ENCODE measurements around the gene CHPF. TPM values are rescaled to one million over a fixed set of nuclear protein-coding genes. Genes with fewer than 3 reads are reported as not detected.

CHPF gene
- total RNA-seq, 2 experiments from 2014 or later = 6.5 to 7.1 TPM

- POLR2A ChIA-PET = no interaction called here
These were observed 26.7 kb downstream of the CHPF start for GRCh38 chr2:219516888-219517287.

DNA sequence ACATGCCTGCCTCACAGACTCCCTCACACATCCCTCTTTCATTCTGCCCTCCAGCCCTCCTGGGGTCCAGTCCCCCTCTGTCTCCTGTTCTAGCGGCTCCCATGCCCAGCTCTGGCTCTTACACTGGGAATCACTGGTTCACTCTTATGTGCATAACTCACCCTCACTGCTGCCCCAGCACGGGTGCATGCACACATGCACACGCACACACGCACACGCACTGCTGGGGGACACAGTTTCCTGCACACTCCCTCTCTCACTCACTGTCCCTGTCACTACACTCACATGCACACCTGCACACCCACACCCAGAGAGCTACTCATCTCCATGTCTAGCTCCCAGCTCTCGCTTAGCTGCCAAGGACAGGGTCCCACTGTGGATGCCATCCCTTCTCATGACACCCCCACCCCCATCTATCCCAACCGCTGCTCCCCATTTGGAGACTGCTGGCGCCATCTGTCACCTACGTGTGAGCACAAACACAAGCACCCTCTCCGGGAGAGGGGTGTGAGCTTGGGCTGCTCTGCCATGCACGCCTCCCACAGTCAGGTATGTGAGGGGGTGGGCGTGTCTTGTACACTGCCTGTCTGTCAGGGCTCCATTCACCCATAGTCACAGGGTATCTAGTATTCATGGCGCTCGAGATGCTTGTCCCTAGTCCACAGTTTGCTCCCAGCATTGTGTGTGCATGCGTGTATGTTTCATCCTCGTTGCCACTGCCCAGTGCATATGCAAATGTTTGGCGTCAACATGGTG, 27.6 kb downstream of the CHPF start:
- H3K27ac ChIP-seq (ENCODE audit: low read depth in 1 of 2, low read length in 2 of 2) = no peak overlapping the region
- Mint-ChIP-seq H3K4me1 (ENCODE audit: low read depth) (peaks cover 14% of the 10 kb centered on the region), H3K27ac (no peak overlapping the region), H3K36me3 (ENCODE audit: low read depth) (no peaks in the 10 kb centered on the region), H3K4me3 (no peak overlapping the region), H3K9me3 (no peaks in the 10 kb centered on the region), H3K27me3 (peaks cover 81% of the 10 kb centered on the region)
- H3K27me3 ChIP-seq (ENCODE audit: control insufficient read depth in 1 of 2, insufficient read depth in 2 of 2, low read length in 2 of 2) = peaks cover 55 to 97% of the 10 kb centered on the region in 2 experiments
- POLR2A ChIA-PET = no interaction called here
- DNase-seq (no peak), ATAC-seq (ENCODE audit: poor library complexity) (no peak)
- CTCF ChIA-PET = no interaction called here
- no peaks in the 10 kb centered on the region for H3K36me3 ChIP-seq (ENCODE audit: insufficient read depth, low read length)
- peaks cover 0 to 19% of the 10 kb centered on the region in 2 experiments for H3K9me3 ChIP-seq (ENCODE audit: control insufficient read depth in 1 of 2, insufficient read depth in 1 of 2, low read length in 2 of 2)
- TF ChIP-seq, protein P1, sequence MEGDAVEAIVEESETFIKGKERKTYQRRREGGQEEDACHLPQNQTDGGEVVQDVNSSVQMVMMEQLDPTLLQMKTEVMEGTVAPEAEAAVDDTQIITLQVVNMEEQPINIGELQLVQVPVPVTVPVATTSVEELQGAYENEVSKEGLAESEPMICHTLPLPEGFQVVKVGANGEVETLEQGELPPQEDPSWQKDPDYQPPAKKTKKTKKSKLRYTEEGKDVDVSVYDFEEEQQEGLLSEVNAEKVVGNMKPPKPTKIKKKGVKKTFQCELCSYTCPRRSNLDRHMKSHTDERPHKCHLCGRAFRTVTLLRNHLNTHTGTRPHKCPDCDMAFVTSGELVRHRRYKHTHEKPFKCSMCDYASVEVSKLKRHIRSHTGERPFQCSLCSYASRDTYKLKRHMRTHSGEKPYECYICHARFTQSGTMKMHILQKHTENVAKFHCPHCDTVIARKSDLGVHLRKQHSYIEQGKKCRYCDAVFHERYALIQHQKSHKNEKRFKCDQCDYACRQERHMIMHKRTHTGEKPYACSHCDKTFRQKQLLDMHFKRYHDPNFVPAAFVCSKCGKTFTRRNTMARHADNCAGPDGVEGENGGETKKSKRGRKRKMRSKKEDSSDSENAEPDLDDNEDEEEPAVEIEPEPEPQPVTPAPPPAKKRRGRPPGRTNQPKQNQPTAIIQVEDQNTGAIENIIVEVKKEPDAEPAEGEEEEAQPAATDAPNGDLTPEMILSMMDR (IDR thresholded peaks at IDR 0.05) = no peak
- H3K4me1 ChIP-seq (ENCODE audit: insufficient read depth, low read length) = peaks cover 13% of the 10 kb centered on the region
- no peak overlapping the region for H3K4me3 ChIP-seq (ENCODE audit: low read length)
- intact Hi-C loops (cut with DNase I, micrococcal nuclease) = no loop called here

More at GRCh38 chr2:219516888-219517287, 26.7 kb downstream of the CHPF start:
- no peak overlapping the region for H3K4me3 ChIP-seq (ENCODE audit: low read length)
- TF ChIP-seq, protein P1 (IDR thresholded peaks at IDR 0.05) = no peak
- H3K9me3 ChIP-seq (ENCODE audit: control insufficient read depth in 1 of 2, insufficient read depth in 1 of 2, low read length in 2 of 2) = peaks cover 0 to 17% of the 10 kb centered on the region in 2 experiments
- Mint-ChIP-seq H3K27me3 (peaks cover 82% of the 10 kb centered on the region), H3K27ac (no peak overlapping the region), H3K36me3 (ENCODE audit: low read depth) (no peaks in the 10 kb centered on the region), H3K4me1 (ENCODE audit: low read depth) (peaks cover 22% of the 10 kb centered on the region), H3K9me3 (no peaks in the 10 kb centered on the region), H3K4me3 (no peak overlapping the region)
- no peaks in the 10 kb centered on the region for H3K36me3 ChIP-seq (ENCODE audit: insufficient read depth, low read length)
- H3K27ac ChIP-seq (ENCODE audit: low read depth in 1 of 2, low read length in 2 of 2) = no peak overlapping the region
- ATAC-seq (ENCODE audit: poor library complexity) (no peak), DNase-seq (no peak)
- intact Hi-C loops (cut with DNase I, micrococcal nuclease) = no loop called here
- H3K27me3 ChIP-seq (ENCODE audit: control insufficient read depth in 1 of 2, insufficient read depth in 2 of 2, low read length in 2 of 2) = peaks cover 56 to 98% of the 10 kb centered on the region in 2 experiments
- CTCF ChIA-PET = no interaction called here
- peaks cover 19% of the 10 kb centered on the region for H3K4me1 ChIP-seq (ENCODE audit: insufficient read depth, low read length)

DNA sequence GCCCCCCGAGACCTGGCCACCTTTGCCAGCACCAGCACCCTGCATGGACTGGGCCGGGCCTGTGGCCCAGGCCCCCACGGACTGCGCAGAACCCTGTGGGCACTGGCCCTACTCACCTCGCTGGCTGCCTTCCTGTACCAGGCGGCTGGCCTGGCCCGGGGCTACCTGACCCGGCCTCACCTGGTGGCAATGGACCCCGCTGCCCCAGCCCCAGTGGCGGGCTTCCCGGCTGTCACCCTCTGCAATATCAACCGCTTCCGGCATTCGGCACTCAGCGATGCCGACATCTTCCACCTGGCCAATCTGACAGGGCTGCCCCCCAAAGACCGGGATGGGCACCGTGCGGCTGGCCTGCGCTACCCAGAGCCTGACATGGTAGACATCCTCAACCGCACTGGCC, 28.8 kb downstream of the CHPF start:
- CTCF ChIA-PET = interaction anchor here (1.6 kb wide), 1 partner anchor 15 kb away, joined by 5 read pairs; no protein-coding TSS in a partner anchor
- H3K27ac Mint-ChIP-seq = no peak overlapping the region
- no peak for ATAC-seq (ENCODE audit: poor library complexity)
- H3K4me3 Mint-ChIP-seq = no peak overlapping the region
- H3K4me3 ChIP-seq (ENCODE audit: low read length) = no peak overlapping the region
- peaks cover 0 to 29% of the 10 kb centered on the region in 2 experiments for H3K9me3 ChIP-seq (ENCODE audit: control insufficient read depth in 1 of 2, insufficient read depth in 1 of 2, low read length in 2 of 2)
- DNase-seq = no peak
- peaks cover under 1% of the 10 kb centered on the region for H3K36me3 Mint-ChIP-seq (ENCODE audit: low read depth)
- peaks cover 22% of the 10 kb centered on the region for H3K4me1 ChIP-seq (ENCODE audit: insufficient read depth, low read length)
- H3K27me3 Mint-ChIP-seq = peaks cover 82% of the 10 kb centered on the region
- H3K27ac ChIP-seq (ENCODE audit: low read depth in 1 of 2, low read length in 2 of 2) = no peak overlapping the region
- POLR2A ChIA-PET = no interaction called here
- H3K4me1 Mint-ChIP-seq (ENCODE audit: low read depth) = peaks cover 20% of the 10 kb centered on the region
- TF ChIP-seq, protein P1 (IDR thresholded peaks at IDR 0.05) = no peak
- intact Hi-C loops (cut with DNase I, micrococcal nuclease) = no loop called here
- no peaks in the 10 kb centered on the region for H3K36me3 ChIP-seq (ENCODE audit: insufficient read depth, low read length)
- H3K9me3 Mint-ChIP-seq = no peaks in the 10 kb centered on the region
- peaks cover 60 to 98% of the 10 kb centered on the region in 2 experiments for H3K27me3 ChIP-seq (ENCODE audit: control insufficient read depth in 1 of 2, insufficient read depth in 2 of 2, low read length in 2 of 2)

Data from CD4-positive, alpha-beta T cell (primary cell).